Osteocyte (in vitro differentiated cells): ENCODE results near the gene RPTOR. TPM values are rescaled to one million over a fixed set of nuclear protein-coding genes. Genes with fewer than 3 reads are reported as not detected.

Source experiments
- DNase-seq: peaks from one replicate; pipeline ENCODE4 v3.0.0; 2021; ENCODE audit warnings: mixed read lengths; ENCODE audit not compliant: unreplicated experiment; ENCODE audit errors: extremely low spot score
- H3K27ac Mint-ChIP-seq: one replicate; pipeline ENCODE4 v1.8.0; 2021; ENCODE audit warnings: mild to moderate bottlenecking, mixed read lengths; ENCODE audit not compliant: unreplicated experiment
- H3K27me3 Mint-ChIP-seq: one replicate; pipeline ENCODE4 v1.8.0; 2021; ENCODE audit warnings: mixed read lengths; ENCODE audit not compliant: unreplicated experiment
- H3K36me3 Mint-ChIP-seq: one replicate; pipeline ENCODE4 v1.8.0; 2021; ENCODE audit warnings: mixed read lengths; ENCODE audit not compliant: unreplicated experiment
- H3K4me1 Mint-ChIP-seq: one replicate; pipeline ENCODE4 v1.8.0; 2021; ENCODE audit warnings: mixed read lengths; ENCODE audit not compliant: unreplicated experiment
- H3K4me3 Mint-ChIP-seq: one replicate; pipeline ENCODE4 v1.8.0; 2021; ENCODE audit warnings: mild to moderate bottlenecking, moderate library complexity, mixed read lengths; ENCODE audit not compliant: unreplicated experiment
- H3K9me3 Mint-ChIP-seq: one replicate; pipeline ENCODE4 v1.8.0; 2021; ENCODE audit warnings: mixed read lengths; ENCODE audit not compliant: unreplicated experiment
- CTCF ChIP-seq: fragments of 200-600 bp; sonication (generic); IDR thresholded peaks from 2 replicates; pipeline ENCODE4 v1.5.0; 2021; ENCODE audit warnings: antibody characterized with exemption, mild to moderate bottlenecking, moderate library complexity
- total RNA-seq: library from RNA; stranded (reverse); gene quantifications from 2 replicates; pipeline ENCODE4 v1.2.1, GENCODE V29; 2021

Gene RPTOR
- total RNA-seq, 1 donor from 2014 or later = 36.0 TPM

GRCh38 chr17:80950466-80951120 is 406.0 kb downstream of the RPTOR start:
- Mint-ChIP-seq H3K27ac (no peak overlapping the region), H3K4me1 (peaks cover 10% of the 10 kb centered on the region), H3K36me3 (peaks cover 26% of the 10 kb centered on the region), H3K9me3 (no peaks in the 10 kb centered on the region), H3K4me3 (no peak overlapping the region), H3K27me3 (no peaks in the 10 kb centered on the region)
- no peak for TF ChIP-seq CTCF
- no peak for DNase-seq

GRCh38 chr17:80951121-80952090 is 406.8 kb downstream of the RPTOR start:
- peaks cover 19% of the 10 kb centered on the region for H3K36me3 Mint-ChIP-seq
- no peak for TF ChIP-seq CTCF
- H3K4me1 Mint-ChIP-seq = peaks cover 10% of the 10 kb centered on the region
- no peak for DNase-seq
- no peaks in the 10 kb centered on the region for H3K27me3 Mint-ChIP-seq
- no peak overlapping the region for H3K27ac Mint-ChIP-seq
- no peaks in the 10 kb centered on the region for H3K9me3 Mint-ChIP-seq
- H3K4me3 Mint-ChIP-seq = no peak overlapping the region

GRCh38 chr17:80952291-80952690 is 407.7 kb downstream of the RPTOR start:
- Mint-ChIP-seq H3K36me3 (peaks cover 11% of the 10 kb centered on the region), H3K27me3 (no peaks in the 10 kb centered on the region), H3K27ac (no peak overlapping the region), H3K4me3 (no peak overlapping the region), H3K4me1 (peaks cover 10% of the 10 kb centered on the region), H3K9me3 (no peaks in the 10 kb centered on the region)
- DNase-seq = no peak
- TF ChIP-seq CTCF = no peak

GRCh38 chr17:80953471-80954315 is 409.1 kb downstream of the RPTOR start:
- Mint-ChIP-seq H3K27me3 (no peaks in the 10 kb centered on the region), H3K27ac (no peak overlapping the region), H3K4me1 (peaks cover 12% of the 10 kb centered on the region), H3K9me3 (no peaks in the 10 kb centered on the region), H3K36me3 (peaks cover 11% of the 10 kb centered on the region), H3K4me3 (no peak overlapping the region)
- no peak for TF ChIP-seq CTCF
- no peak for DNase-seq
